K562 (cell line): ENCODE data around the gene MCL1. TPM values are rescaled to one million over a fixed set of nuclear protein-coding genes. Genes with fewer than 3 reads are reported as not detected.

Experiments used
- E2F3 ChIP-seq: fragments of 250-450 bp; sonication (Bioruptor Pico); IDR thresholded peaks from 2 replicates; pipeline ENCODE4 v1.4.0; 2020; ENCODE audit warnings: mild to moderate bottlenecking
- ELF1 ChIP-seq: fragments of 200-800 bp; sonication (Bioruptor generic); IDR thresholded peaks from 2 replicates; pipeline ENCODE4 v1.6.1; 2016; ENCODE audit warnings: missing genetic modification characterization, missing compliant biosample characterization
- EP400 ChIP-seq: fragments of 450-650 bp; IDR thresholded peaks from 2 replicates; pipeline ENCODE4 v1.6.1; 2017; ENCODE audit warnings: antibody characterized with exemption, mild to moderate bottlenecking, moderate library complexity
- FOXA1 ChIP-seq: fragments of 450-650 bp; IDR thresholded peaks from 2 replicates; pipeline ENCODE4 v1.6.1; 2016; ENCODE audit warnings: mild to moderate bottlenecking, borderline replicate concordance
- GTF3C2 ChIP-seq: IDR thresholded peaks from 3 replicates; pipeline ENCODE4 v1.6.1; 2011; ENCODE audit warnings: borderline replicate concordance, mild to moderate bottlenecking, moderate library complexity; ENCODE audit not compliant: insufficient read length; ENCODE audit errors: extremely low read depth
- HIVEP1 ChIP-seq: fragments of 250-450 bp; sonication (Bioruptor Pico); IDR thresholded peaks from 2 replicates; pipeline ENCODE4 v1.4.0; 2020; ENCODE audit warnings: mild to moderate bottlenecking
- HNRNPLL ChIP-seq: fragments of 200-400 bp; formaldehyde crosslinking; IDR thresholded peaks from 2 replicates; pipeline ENCODE4 v1.6.1; 2017; ENCODE audit warnings: low read length, low read depth, mild to moderate bottlenecking; ENCODE audit not compliant: poor library complexity, severe bottlenecking
- MAZ ChIP-seq, 2 experiments: fragments of 450-650 bp in 1 of 2; sonication (generic) in 1 of 2; formaldehyde crosslinking; IDR thresholded peaks in 1 of 2; conservative IDR thresholded peaks in 1 of 2; 2 replicates each; pipeline versions ENCODE4 v1.4.0 to v1.5.0; 2020; ENCODE audit warnings: mild to moderate bottlenecking in 1 of 2, missing genetic modification reagents in 1 of 2
- NR2C2 ChIP-seq, 2 experiments: fragments of 200-800 bp in 1 of 2; sonication (Bioruptor generic) in 1 of 2; sonication (generic) in 1 of 2; formaldehyde crosslinking in 1 of 2; IDR thresholded peaks; 2 replicates each; pipeline versions ENCODE4 v1.6.1 to v1.8.0; 2016 to 2022; ENCODE audit warnings: mild to moderate bottlenecking in 1 of 2, missing compliant biosample characterization in 1 of 2, missing genetic modification characterization in 1 of 2, missing genetic modification reagents in 1 of 2
- PCBP2 ChIP-seq: fragments of 200-400 bp; formaldehyde crosslinking; IDR thresholded peaks from 2 replicates; pipeline ENCODE4 v1.6.1; 2018; ENCODE audit warnings: low read length, low read depth, mild to moderate bottlenecking, moderate library complexity; ENCODE audit not compliant: poor library complexity, severe bottlenecking
- RFX5 ChIP-seq: IDR thresholded peaks from 2 replicates; pipeline ENCODE4 v1.6.1; 2011; ENCODE audit warnings: low read depth, mild to moderate bottlenecking, improper control_type of control experiment, low read length
- RUNX1 ChIP-seq: sonication (generic); IDR thresholded peaks from 2 replicates; pipeline ENCODE4 v1.6.1; 2016; ENCODE audit warnings: antibody characterized with exemption, low read depth
- TCF7L2 ChIP-seq: fragments of 150-350 bp; IDR thresholded peaks from 2 replicates; pipeline ENCODE4 v1.6.1; 2016; ENCODE audit warnings: low read depth, mild to moderate bottlenecking, low read length, moderate library complexity
- THRAP3 ChIP-seq: fragments of 450-650 bp; IDR thresholded peaks from 2 replicates; pipeline ENCODE4 v1.6.1; 2016; ENCODE audit warnings: mild to moderate bottlenecking, inconsistent platforms, borderline replicate concordance
- ZBTB1 ChIP-seq: sonication (generic); formaldehyde crosslinking; IDR thresholded peaks from 2 replicates; pipeline ENCODE4 v1.8.1; 2023; ENCODE audit warnings: missing genetic modification reagents, low read depth, mild to moderate bottlenecking, borderline replicate concordance
- ZEB2 ChIP-seq: fragments of 450-650 bp; IDR thresholded peaks from 2 replicates; pipeline ENCODE4 v1.6.1; 2016
- ZFP36 ChIP-seq: fragments of 150-350 bp; IDR thresholded peaks from 2 replicates; pipeline ENCODE4 v1.6.1; 2018; ENCODE audit warnings: low read length, low read depth; ENCODE audit not compliant: partially characterized antibody
- ZNF3 ChIP-seq: fragments of 250-450 bp; sonication (Bioruptor Pico); IDR thresholded peaks from 2 replicates; pipeline ENCODE4 v1.5.0; 2021; ENCODE audit warnings: mild to moderate bottlenecking, moderate library complexity
- ZNF561 ChIP-seq: fragments of 450-650 bp; formaldehyde crosslinking; conservative IDR thresholded peaks from 2 replicates; pipeline ENCODE4 v1.4.0; 2020; ENCODE audit warnings: mild to moderate bottlenecking, moderate library complexity
- ZNF778 ChIP-seq: fragments of 450-650 bp; formaldehyde crosslinking; IDR thresholded peaks from 2 replicates; pipeline ENCODE4 v1.4.0; 2020; ENCODE audit warnings: mild to moderate bottlenecking, moderate library complexity
- polyA plus RNA-seq, 8 experiments: library from polyadenylated mRNA; depleted of rRNA in 4 of 8; stranded (reverse) in 5 of 8; unstranded in 3 of 8; fragments of >200 nt; fragmentation: Nextera tagmentation in 2 of 8; fragmentation: Illumina TruSeq in 1 of 8; extraction: Ambion mirVana in 2 of 8; extraction: Trizol in 1 of 8; gene quantifications; 2 replicates each; pipeline versions ENCODE4 v1.2.1 to v1.2.3, GENCODE V29; 2011 to 2014; ENCODE audit warnings: inconsistent platforms in 1 of 8, missing spikeins in 1 of 8
- total RNA-seq, 7 experiments: library from RNA; depleted of rRNA in 6 of 7; stranded (reverse); fragments of >200 nt in 6 of 7; fragmentation: Illumina TruSeq in 2 of 7; extraction: Trizol in 2 of 7; gene quantifications; 2 replicates each; pipeline versions ENCODE4 v1.2.1 to v1.2.3, GENCODE V29; 2011 to 2021; ENCODE audit warnings: low replicate concordance in 1 of 7
- TF ChIP-seq, protein P1 (sequence below): IDR thresholded peaks from 2 replicates; pipeline ENCODE4 v1.6.1; 2016; ENCODE audit warnings: missing genetic modification characterization, missing compliant biosample characterization
- TF ChIP-seq, protein P2 (sequence below): fragments of 450-650 bp; formaldehyde crosslinking; IDR thresholded peaks from 2 replicates; pipeline ENCODE4 v1.4.0; 2020; ENCODE audit warnings: mild to moderate bottlenecking, moderate library complexity

The MCL1 gene
- total and polyA plus RNA-seq, 9 of the 15 experiments (the other 6 are each of a cell fraction or from before 2014, with no cell fraction given) = 27.1 to 224 (median 138) TPM

DNA sequence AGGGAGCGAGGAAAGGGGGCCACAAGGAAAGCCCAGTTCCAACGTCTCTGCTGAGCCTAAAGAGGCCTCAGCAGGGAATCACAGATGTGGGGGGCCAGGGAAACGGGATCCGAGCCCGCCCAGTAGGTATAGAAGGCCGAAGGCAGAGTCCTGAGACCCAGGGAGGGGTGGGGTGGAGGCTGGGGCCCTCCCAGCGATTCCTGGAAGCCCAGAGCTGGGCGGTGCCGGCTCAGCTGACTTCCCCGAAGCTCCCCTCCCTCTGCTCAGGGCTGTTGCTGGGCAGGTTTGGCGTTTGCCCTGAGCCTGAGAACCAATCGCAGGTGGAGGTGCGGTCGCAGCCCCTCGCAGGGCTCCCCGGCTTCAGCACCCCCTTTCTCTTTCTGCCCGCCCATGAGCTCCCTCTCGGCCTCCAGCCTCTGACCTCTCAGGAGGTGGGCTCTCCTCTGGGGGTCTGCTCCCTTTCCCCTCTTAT lies 17.4 kb downstream of the MCL1 start (continued):
- TF ChIP-seq, protein P1, sequence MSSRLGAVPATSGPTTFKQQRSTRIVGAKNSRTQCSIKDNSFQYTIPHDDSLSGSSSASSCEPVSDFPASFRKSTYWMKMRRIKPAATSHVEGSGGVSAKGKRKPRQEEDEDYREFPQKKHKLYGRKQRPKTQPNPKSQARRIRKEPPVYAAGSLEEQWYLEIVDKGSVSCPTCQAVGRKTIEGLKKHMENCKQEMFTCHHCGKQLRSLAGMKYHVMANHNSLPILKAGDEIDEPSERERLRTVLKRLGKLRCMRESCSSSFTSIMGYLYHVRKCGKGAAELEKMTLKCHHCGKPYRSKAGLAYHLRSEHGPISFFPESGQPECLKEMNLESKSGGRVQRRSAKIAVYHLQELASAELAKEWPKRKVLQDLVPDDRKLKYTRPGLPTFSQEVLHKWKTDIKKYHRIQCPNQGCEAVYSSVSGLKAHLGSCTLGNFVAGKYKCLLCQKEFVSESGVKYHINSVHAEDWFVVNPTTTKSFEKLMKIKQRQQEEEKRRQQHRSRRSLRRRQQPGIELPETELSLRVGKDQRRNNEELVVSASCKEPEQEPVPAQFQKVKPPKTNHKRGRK (tag) = no peak
- TF ChIP-seq, protein P2, sequence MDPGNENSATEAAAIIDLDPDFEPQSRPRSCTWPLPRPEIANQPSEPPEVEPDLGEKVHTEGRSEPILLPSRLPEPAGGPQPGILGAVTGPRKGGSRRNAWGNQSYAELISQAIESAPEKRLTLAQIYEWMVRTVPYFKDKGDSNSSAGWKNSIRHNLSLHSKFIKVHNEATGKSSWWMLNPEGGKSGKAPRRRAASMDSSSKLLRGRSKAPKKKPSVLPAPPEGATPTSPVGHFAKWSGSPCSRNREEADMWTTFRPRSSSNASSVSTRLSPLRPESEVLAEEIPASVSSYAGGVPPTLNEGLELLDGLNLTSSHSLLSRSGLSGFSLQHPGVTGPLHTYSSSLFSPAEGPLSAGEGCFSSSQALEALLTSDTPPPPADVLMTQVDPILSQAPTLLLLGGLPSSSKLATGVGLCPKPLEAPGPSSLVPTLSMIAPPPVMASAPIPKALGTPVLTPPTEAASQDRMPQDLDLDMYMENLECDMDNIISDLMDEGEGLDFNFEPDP (CRISPR knock-in tag) = no peak
- TF ChIP-seq EP400 = peak; percentile 64; the same call in 1 of the 2 replicates
- TF ChIP-seq ZBTB1 = no peak
- no peak for TF ChIP-seq THRAP3
- no peak for TF ChIP-seq PCBP2
- TF ChIP-seq ZNF3 (CRISPR knock-in tag) = no peak
- TF ChIP-seq ZNF561 (CRISPR knock-in tag) = no peak
- TF ChIP-seq ZEB2 = no peak
- TF ChIP-seq HNRNPLL = no peak
- TF ChIP-seq NR2C2 (CRISPR knock-in tag; IDR thresholded peaks at IDR 0.05) = no peak
- no peak for TF ChIP-seq NR2C2 (tag; IDR thresholded peaks at IDR 0.05)
- peak; percentile 50 to 83 for TF ChIP-seq MAZ (CRISPR knock-in tag; conservative IDR thresholded peaks at IDR 0.05 in 1 of 2, IDR thresholded peaks at IDR 0.05 in 1 of 2)
- peak; percentile 98 for TF ChIP-seq RFX5
- TF ChIP-seq GTF3C2 = no peak
- TF ChIP-seq RUNX1 = no peak
- no peak for TF ChIP-seq FOXA1
- no peak for TF ChIP-seq ZFP36
- no peak for TF ChIP-seq TCF7L2
- no peak for TF ChIP-seq E2F3 (CRISPR knock-in tag)
- TF ChIP-seq HIVEP1 (CRISPR knock-in tag) = no peak
- TF ChIP-seq ZNF778 (CRISPR knock-in tag) = no peak
- no peak for TF ChIP-seq ELF1 (tag)
